ENCODE data around the gene CCDC73. TPM values are rescaled to one million over a fixed set of nuclear protein-coding genes. Genes with fewer than 3 reads are reported as not detected.

CCDC73 gene
- total RNA-seq, 1 donor from 2014 or later = 0.09 TPM

- ATAC-seq (no peak), DNase-seq (no peak)
- no peak overlapping the region for H3K27ac ChIP-seq
- H3K4me3 ChIP-seq = no peak overlapping the region
- H3K36me3 ChIP-seq = peaks cover 6% of the 10 kb centered on the region
- H3K27me3 ChIP-seq (ENCODE audit: low read depth) = no peaks in the 10 kb centered on the region
- no peaks in the 10 kb centered on the region for H3K9me3 ChIP-seq
- H3K4me1 ChIP-seq = no peaks in the 10 kb centered on the region
- TF ChIP-seq CTCF (IDR thresholded peaks at IDR 0.05) = no peak
- intact Hi-C loops (cut with DNase I) = no loop called here
Measured at GRCh38 chr11:32836946-32837345, 42.5 kb upstream of the CCDC73 start.

GRCh38 chr11:32833921-32834320 lies 39.5 kb upstream of the CCDC73 start:
- no peaks in the 10 kb centered on the region for H3K27me3 ChIP-seq (ENCODE audit: low read depth)
- H3K4me3 ChIP-seq = no peak overlapping the region
- DNase-seq (no peak), ATAC-seq (no peak)
- intact Hi-C loops (cut with DNase I) = no loop called here
- H3K27ac ChIP-seq = no peak overlapping the region
- H3K4me1 ChIP-seq = peaks cover 8% of the 10 kb centered on the region
- no peak for TF ChIP-seq CTCF (IDR thresholded peaks at IDR 0.05)
- H3K9me3 ChIP-seq = no peaks in the 10 kb centered on the region
- peaks cover 6% of the 10 kb centered on the region for H3K36me3 ChIP-seq

- Histone ChIP-seq H3K27ac (no peak overlapping the region), H3K4me3 (no peak overlapping the region), H3K4me1 (peaks cover 8% of the 10 kb centered on the region), H3K36me3 (peaks cover 6% of the 10 kb centered on the region), H3K9me3 (no peaks in the 10 kb centered on the region), H3K27me3 (ENCODE audit: low read depth) (no peaks in the 10 kb centered on the region)
- TF ChIP-seq CTCF (IDR thresholded peaks at IDR 0.05) = no peak
- no peak for DNase-seq
- ATAC-seq = no peak
- intact Hi-C loops (cut with DNase I) = no loop called here
Measured at GRCh38 chr11:32831221-32831620, 36.8 kb upstream of the CCDC73 start.

GRCh38 chr11:32830796-32831195 lies 36.3 kb upstream of the CCDC73 start:
- H3K27ac ChIP-seq = no peak overlapping the region
- H3K4me1 ChIP-seq = peaks cover 8% of the 10 kb centered on the region
- TF ChIP-seq CTCF (IDR thresholded peaks at IDR 0.05) = no peak
- ATAC-seq = no peak
- intact Hi-C loops (cut with DNase I) = no loop called here
- H3K27me3 ChIP-seq (ENCODE audit: low read depth) = no peaks in the 10 kb centered on the region
- H3K9me3 ChIP-seq = no peaks in the 10 kb centered on the region
- H3K36me3 ChIP-seq = peaks cover 6% of the 10 kb centered on the region
- peak overlapping the region; percentile 86 for H3K4me3 ChIP-seq
- no peak for DNase-seq

GRCh38 chr11:32830413-32830738 lies 35.9 kb upstream of the CCDC73 start:
- Histone ChIP-seq H3K4me3 (peak overlapping the region; percentile 86), H3K27ac (peak overlapping the region; percentile 84), H3K4me1 (peaks cover 8% of the 10 kb centered on the region), H3K9me3 (no peaks in the 10 kb centered on the region), H3K27me3 (ENCODE audit: low read depth) (no peaks in the 10 kb centered on the region), H3K36me3 (peaks cover 6% of the 10 kb centered on the region)
- DNase-seq = peak; percentile 50
- no peak for TF ChIP-seq CTCF (IDR thresholded peaks at IDR 0.05)
- intact Hi-C loops (cut with DNase I) = no loop called here
- ATAC-seq = peak; percentile 73 to 80
